Lower lobe of right lung (tissue), 2 donors: Measurements from ENCODE around the gene STX3. TPM values are rescaled to one million over a fixed set of nuclear protein-coding genes. Genes with fewer than 3 reads are reported as not detected.
"Not testable (repeated sequence)": the region's sequence is repeated elsewhere in the genome, so short reads cannot be mapped to it uniquely, and the experiment has no call there.

Experiments
- ATAC-seq, 2 donors: fragments of 200-7000 bp; cut with Tn5 transposase; one replicate each; pipeline ENCODE4 v1.9.1; 2020 to 2022; ENCODE audit warnings: mild to moderate bottlenecking in 2 of 2, moderate library complexity in 2 of 2
- DNase-seq: peaks from one replicate; pipeline ENCODE4 v3.0.0-alpha.2; 2020
- H3K27ac ChIP-seq: fragments of 200-600 bp; one replicate; pipeline ENCODE4 v1.8.0; 2022
- H3K27me3 ChIP-seq: fragments of 200-600 bp; one replicate; pipeline ENCODE4 v1.8.0; 2022; ENCODE audit warnings: low read depth
- H3K36me3 ChIP-seq: fragments of 200-600 bp; one replicate; pipeline ENCODE4 v1.8.0; 2022; ENCODE audit warnings: mild to moderate bottlenecking
- H3K4me1 ChIP-seq: fragments of 200-600 bp; one replicate; pipeline ENCODE4 v1.8.0; 2022
- H3K4me3 ChIP-seq: fragments of 200-600 bp; one replicate; pipeline ENCODE4 v1.8.0; 2022; ENCODE audit warnings: mild to moderate bottlenecking
- H3K9me3 ChIP-seq: fragments of 200-600 bp; one replicate; pipeline ENCODE4 v1.8.0; 2022
- CTCF ChIP-seq: fragments of 200-600 bp; IDR thresholded peaks from one replicate; pipeline ENCODE4 v1.8.0; 2022; ENCODE audit warnings: antibody characterized with exemption, mild to moderate bottlenecking
- intact Hi-C: fragments of 100-400 bp; cut with DNase I; formaldehyde crosslinking; loops from one replicate; pipeline ENCODE4 v1.11.0; 2022
- total RNA-seq: library from RNA; stranded (reverse); fragmentation: NEBNext Ultra II Directional; extraction: Animal tissue kit (Norgen Biotek cat#: 25700); gene quantifications from one replicate; pipeline ENCODE4 v1.2.1, GENCODE V29; 2021
- donor health status: DM: no; HTN: yes; CAD: no; lungs with severe emphysema.

STX3 gene
- total RNA-seq, 1 donor from 2014 or later: 59.4 TPM

- Histone ChIP-seq H3K9me3 (no peaks in the 10 kb centered on the region), H3K27me3 (no peaks in the 10 kb centered on the region), H3K4me1 (no peaks in the 10 kb centered on the region), H3K4me3 (no peak overlapping the region), H3K36me3 (no peaks in the 10 kb centered on the region), H3K27ac (no peak overlapping the region)
- no peak for DNase-seq
- TF ChIP-seq CTCF: no peak
- ATAC-seq: no peak
- intact Hi-C loops: no loop called here
Measured at GRCh38 chr11:59841514-59841913, 86.3 kb downstream of the STX3 start.

GRCh38 chr11:59842316-59842715 is 87.1 kb downstream of the STX3 start:
- TF ChIP-seq CTCF: no peak
- ATAC-seq (no peak), DNase-seq (no peak)
- H3K4me1 ChIP-seq: no peaks in the 10 kb centered on the region
- H3K27ac ChIP-seq: no peak overlapping the region
- intact Hi-C loops: no loop called here
- no peaks in the 10 kb centered on the region for H3K9me3 ChIP-seq
- no peak overlapping the region for H3K4me3 ChIP-seq
- H3K27me3 ChIP-seq: no peaks in the 10 kb centered on the region
- H3K36me3 ChIP-seq: no peaks in the 10 kb centered on the region

GRCh38 chr11:59845399-59845798 is 90.2 kb downstream of the STX3 start, which contains the start of gene CBLIF:
CBLIF (minus strand) TSS chr11:59845499; CDS start chr11:59845453, 46 bp downstream.
- no peaks in the 10 kb centered on the region for H3K4me1 ChIP-seq
- no peaks in the 10 kb centered on the region for H3K9me3 ChIP-seq
- ATAC-seq (no peak), DNase-seq (no peak)
- H3K36me3 ChIP-seq: no peaks in the 10 kb centered on the region
- no peak within 1 kb of the TSS for H3K4me3 ChIP-seq
- no peak for TF ChIP-seq CTCF
- intact Hi-C loops: no loop called here
- no peak within 1 kb of the TSS for H3K27ac ChIP-seq
- no peaks in the 10 kb centered on the region for H3K27me3 ChIP-seq

DNA sequence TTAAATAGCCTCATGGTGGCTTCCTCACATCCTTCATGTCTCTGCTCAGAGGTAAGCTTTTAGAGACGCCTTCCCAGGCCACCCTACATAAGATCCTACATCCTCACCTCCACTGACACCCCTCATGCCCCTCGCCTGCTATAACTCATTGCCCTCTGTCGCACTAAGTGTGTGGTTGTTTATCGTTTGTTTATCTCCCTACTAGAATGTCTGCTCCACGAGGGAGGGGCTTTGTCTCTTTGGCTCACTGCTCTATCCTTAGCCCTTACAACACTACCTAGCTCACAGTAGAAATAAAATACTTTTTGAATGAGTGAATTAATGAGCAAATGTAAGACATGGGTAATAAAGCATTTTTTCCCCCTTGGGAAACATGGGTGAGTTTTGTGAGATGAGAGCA is 91.4 kb downstream of the STX3 start:
- no peak for DNase-seq
- Histone ChIP-seq H3K9me3 (no peaks in the 10 kb centered on the region), H3K4me1 (no peaks in the 10 kb centered on the region), H3K4me3 (no peak overlapping the region), H3K27me3 (no peaks in the 10 kb centered on the region), H3K27ac (no peak overlapping the region), H3K36me3 (no peaks in the 10 kb centered on the region)
- intact Hi-C loops: no loop called here
- ATAC-seq: no peak
- no peak for TF ChIP-seq CTCF

DNA sequence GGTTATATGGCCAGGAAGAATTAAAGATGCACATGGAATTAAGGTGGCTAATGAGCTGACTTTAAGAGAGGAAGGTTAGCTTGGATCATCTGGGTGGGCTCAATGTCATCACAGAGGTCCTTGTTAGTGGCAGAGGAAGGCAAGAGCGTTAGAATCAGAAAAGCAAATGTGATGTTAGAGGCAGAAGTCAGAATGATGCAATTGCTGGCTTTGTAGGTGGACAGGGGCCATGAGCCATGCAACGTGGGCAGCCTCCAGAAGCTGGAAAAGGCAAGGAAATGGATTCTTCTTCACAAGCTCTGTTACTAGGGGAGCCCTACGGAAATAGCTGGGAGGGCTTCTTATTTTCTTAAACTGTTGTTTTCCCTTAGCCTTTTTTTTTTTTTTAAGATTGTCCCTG is 92.5 kb downstream of the STX3 start:
- no peak for TF ChIP-seq CTCF
- H3K4me3 ChIP-seq: no peak overlapping the region
- H3K27me3 ChIP-seq: no peaks in the 10 kb centered on the region
- no peak overlapping the region for H3K27ac ChIP-seq
- no peaks in the 10 kb centered on the region for H3K9me3 ChIP-seq
- intact Hi-C loops: no loop called here
- ATAC-seq: no peak
- no peak for DNase-seq
- no peaks in the 10 kb centered on the region for H3K4me1 ChIP-seq
- H3K36me3 ChIP-seq: no peaks in the 10 kb centered on the region

GRCh38 chr11:59848439-59848838 is 93.3 kb downstream of the STX3 start:
- ATAC-seq, DNase-seq, H3K4me1 ChIP-seq, H3K27me3 ChIP-seq, H3K36me3 ChIP-seq, intact Hi-C loops, H3K27ac ChIP-seq, H3K9me3 ChIP-seq, H3K4me3 ChIP-seq: not testable (repeated sequence)
